ENCODE results near the gene B4GALT1. TPM values are rescaled to one million over a fixed set of nuclear protein-coding genes. Genes with fewer than 3 reads are reported as not detected.
"Not testable (repeated sequence)": the region's sequence is repeated elsewhere in the genome, so short reads cannot be mapped to it uniquely, and the experiment has no call there.

Gene B4GALT1
- total RNA-seq, 1 experiment from 2014 or later, result 19.1 TPM

DNA sequence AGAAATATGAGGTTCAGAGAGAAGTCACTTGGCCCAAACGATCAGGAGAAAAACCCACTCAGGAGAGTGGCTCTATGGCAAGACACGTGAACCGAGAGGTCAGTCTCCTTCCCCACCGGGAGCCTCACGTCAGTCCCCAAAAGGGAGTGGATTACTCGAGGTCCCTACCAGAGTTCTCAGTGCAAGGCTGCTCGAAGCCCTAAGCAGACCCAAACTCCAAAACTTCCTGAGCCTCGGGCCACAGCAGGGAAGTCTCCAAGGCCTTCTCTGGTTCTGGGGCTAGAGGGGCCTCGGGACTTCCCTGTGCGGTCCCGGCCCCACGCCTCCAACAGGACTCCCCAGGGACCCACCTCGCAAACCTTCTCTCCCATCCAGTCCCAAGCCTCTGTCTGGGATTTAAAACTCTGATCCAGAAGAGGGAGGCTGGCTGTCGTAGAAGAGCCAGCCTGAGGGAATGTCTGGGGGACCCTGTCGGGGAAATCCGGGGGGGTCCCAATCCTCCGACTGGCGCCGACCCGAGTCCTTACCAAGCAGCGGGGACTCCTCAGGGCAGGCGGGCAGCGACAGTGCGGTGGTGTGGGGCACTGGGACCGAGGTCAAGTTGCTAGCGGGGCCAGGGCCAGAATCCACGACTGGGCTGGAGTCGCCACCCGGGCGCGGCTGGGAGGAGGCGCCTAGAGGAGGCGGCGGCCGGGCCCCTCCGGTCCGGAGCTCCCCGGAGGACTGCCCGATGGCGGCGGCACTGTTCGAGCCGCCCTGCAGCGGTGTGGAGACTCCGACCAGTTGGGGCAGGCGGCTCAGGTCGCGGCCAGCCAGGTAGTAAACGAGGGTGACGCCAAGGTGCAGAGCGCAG is 679 bp downstream of the B4GALT1 start:
- no peaks in the 10 kb centered on the region for H3K36me3 Mint-ChIP-seq
- no peaks in the 10 kb centered on the region for H3K9me3 Mint-ChIP-seq
- ChIA-PET POLR2A (interaction anchor here (0.6 to 1.4 kb wide), 3 partner anchors 8 to 1972 kb away, joined by 3 to 11 read pairs (median 4); no protein-coding TSS in a partner anchor), CTCF (interaction anchor here (0.7 kb wide), 1 partner anchor 30 kb away, joined by 5 read pairs; no protein-coding TSS in a partner anchor)
- DNase-seq (ENCODE audit: low spot score), result no peak
- no peak overlapping the region for H3K27ac Mint-ChIP-seq
- peaks cover 26% of the 10 kb centered on the region for H3K27me3 Mint-ChIP-seq (ENCODE audit: low read depth)
- H3K4me1 Mint-ChIP-seq, result peaks cover 24% of the 10 kb centered on the region
- peak; percentile 3 for ATAC-seq
- TF ChIP-seq ZBTB43 (CRISPR knock-in tag; IDR thresholded peaks at IDR 0.05) (0 out of 2 replicates have a peak, but pooled peaks have one; percentile 33), CBFB (CRISPR knock-in tag; IDR thresholded peaks at IDR 0.05; ENCODE audit: low read depth) (0 out of 2 replicates have a peak, but pooled peaks have one; percentile 54), FOXP1 (CRISPR knock-in tag; IDR thresholded peaks at IDR 0.05; ENCODE audit: borderline replicate concordance) (peak; percentile 81; the same call in 1 of the 2 replicates), ZBTB21 (CRISPR knock-in tag; IDR thresholded peaks at IDR 0.05; ENCODE audit: borderline replicate concordance) (0 out of 2 replicates have a peak, but pooled peaks have one; percentile 54), HMGA2 (CRISPR knock-in tag; IDR thresholded peaks at IDR 0.05) (no peak), USF2 (CRISPR knock-in tag; IDR thresholded peaks at IDR 0.05) (0 out of 2 replicates have a peak, but pooled peaks have one; percentile 20)
- TF ChIP-seq, protein P1, sequence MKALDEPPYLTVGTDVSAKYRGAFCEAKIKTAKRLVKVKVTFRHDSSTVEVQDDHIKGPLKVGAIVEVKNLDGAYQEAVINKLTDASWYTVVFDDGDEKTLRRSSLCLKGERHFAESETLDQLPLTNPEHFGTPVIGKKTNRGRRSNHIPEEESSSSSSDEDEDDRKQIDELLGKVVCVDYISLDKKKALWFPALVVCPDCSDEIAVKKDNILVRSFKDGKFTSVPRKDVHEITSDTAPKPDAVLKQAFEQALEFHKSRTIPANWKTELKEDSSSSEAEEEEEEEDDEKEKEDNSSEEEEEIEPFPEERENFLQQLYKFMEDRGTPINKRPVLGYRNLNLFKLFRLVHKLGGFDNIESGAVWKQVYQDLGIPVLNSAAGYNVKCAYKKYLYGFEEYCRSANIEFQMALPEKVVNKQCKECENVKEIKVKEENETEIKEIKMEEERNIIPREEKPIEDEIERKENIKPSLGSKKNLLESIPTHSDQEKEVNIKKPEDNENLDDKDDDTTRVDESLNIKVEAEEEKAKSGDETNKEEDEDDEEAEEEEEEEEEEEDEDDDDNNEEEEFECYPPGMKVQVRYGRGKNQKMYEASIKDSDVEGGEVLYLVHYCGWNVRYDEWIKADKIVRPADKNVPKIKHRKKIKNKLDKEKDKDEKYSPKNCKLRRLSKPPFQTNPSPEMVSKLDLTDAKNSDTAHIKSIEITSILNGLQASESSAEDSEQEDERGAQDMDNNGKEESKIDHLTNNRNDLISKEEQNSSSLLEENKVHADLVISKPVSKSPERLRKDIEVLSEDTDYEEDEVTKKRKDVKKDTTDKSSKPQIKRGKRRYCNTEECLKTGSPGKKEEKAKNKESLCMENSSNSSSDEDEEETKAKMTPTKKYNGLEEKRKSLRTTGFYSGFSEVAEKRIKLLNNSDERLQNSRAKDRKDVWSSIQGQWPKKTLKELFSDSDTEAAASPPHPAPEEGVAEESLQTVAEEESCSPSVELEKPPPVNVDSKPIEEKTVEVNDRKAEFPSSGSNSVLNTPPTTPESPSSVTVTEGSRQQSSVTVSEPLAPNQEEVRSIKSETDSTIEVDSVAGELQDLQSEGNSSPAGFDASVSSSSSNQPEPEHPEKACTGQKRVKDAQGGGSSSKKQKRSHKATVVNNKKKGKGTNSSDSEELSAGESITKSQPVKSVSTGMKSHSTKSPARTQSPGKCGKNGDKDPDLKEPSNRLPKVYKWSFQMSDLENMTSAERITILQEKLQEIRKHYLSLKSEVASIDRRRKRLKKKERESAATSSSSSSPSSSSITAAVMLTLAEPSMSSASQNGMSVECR (CRISPR knock-in tag; IDR thresholded peaks at IDR 0.05; ENCODE audit: borderline replicate concordance), result peak; percentile 74
- TF ChIP-seq, protein P2, sequence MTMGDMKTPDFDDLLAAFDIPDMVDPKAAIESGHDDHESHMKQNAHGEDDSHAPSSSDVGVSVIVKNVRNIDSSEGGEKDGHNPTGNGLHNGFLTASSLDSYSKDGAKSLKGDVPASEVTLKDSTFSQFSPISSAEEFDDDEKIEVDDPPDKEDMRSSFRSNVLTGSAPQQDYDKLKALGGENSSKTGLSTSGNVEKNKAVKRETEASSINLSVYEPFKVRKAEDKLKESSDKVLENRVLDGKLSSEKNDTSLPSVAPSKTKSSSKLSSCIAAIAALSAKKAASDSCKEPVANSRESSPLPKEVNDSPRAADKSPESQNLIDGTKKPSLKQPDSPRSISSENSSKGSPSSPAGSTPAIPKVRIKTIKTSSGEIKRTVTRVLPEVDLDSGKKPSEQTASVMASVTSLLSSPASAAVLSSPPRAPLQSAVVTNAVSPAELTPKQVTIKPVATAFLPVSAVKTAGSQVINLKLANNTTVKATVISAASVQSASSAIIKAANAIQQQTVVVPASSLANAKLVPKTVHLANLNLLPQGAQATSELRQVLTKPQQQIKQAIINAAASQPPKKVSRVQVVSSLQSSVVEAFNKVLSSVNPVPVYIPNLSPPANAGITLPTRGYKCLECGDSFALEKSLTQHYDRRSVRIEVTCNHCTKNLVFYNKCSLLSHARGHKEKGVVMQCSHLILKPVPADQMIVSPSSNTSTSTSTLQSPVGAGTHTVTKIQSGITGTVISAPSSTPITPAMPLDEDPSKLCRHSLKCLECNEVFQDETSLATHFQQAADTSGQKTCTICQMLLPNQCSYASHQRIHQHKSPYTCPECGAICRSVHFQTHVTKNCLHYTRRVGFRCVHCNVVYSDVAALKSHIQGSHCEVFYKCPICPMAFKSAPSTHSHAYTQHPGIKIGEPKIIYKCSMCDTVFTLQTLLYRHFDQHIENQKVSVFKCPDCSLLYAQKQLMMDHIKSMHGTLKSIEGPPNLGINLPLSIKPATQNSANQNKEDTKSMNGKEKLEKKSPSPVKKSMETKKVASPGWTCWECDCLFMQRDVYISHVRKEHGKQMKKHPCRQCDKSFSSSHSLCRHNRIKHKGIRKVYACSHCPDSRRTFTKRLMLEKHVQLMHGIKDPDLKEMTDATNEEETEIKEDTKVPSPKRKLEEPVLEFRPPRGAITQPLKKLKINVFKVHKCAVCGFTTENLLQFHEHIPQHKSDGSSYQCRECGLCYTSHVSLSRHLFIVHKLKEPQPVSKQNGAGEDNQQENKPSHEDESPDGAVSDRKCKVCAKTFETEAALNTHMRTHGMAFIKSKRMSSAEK (CRISPR knock-in tag; IDR thresholded peaks at IDR 0.05; ENCODE audit: borderline replicate concordance), result no peak
- H3K4me3 Mint-ChIP-seq, result peak overlapping the region; percentile 78

- H3K4me1 Mint-ChIP-seq, result peaks cover 32% of the 10 kb centered on the region
- ChIA-PET CTCF (no interaction called here), POLR2A (no interaction called here)
- no peak for DNase-seq (ENCODE audit: low spot score)
- no peak for ATAC-seq
- no peaks in the 10 kb centered on the region for H3K9me3 Mint-ChIP-seq
- H3K27me3 Mint-ChIP-seq (ENCODE audit: low read depth), result peaks cover 26% of the 10 kb centered on the region
- H3K4me3 Mint-ChIP-seq, result peak overlapping the region; percentile 78
- no peaks in the 10 kb centered on the region for H3K36me3 Mint-ChIP-seq
- no peak for TF ChIP-seq TP53 (CRISPR knock-in tag; IDR thresholded peaks at IDR 0.05)
- peak; percentile 98 for TF ChIP-seq GABPB1 (CRISPR knock-in tag; IDR thresholded peaks at IDR 0.05)
- no peak overlapping the region for H3K27ac Mint-ChIP-seq
Observed at GRCh38 chr9:33165263-33166151, 1.6 kb downstream of the B4GALT1 start.

GRCh38 chr9:33164921-33165262 is 2.2 kb downstream of the B4GALT1 start:
- H3K4me1 Mint-ChIP-seq, result peaks cover 32% of the 10 kb centered on the region
- CTCF ChIA-PET; ATAC-seq; H3K27ac Mint-ChIP-seq; POLR2A ChIA-PET; DNase-seq (ENCODE audit: low spot score); H3K9me3 Mint-ChIP-seq; H3K36me3 Mint-ChIP-seq; H3K4me3 Mint-ChIP-seq: not testable (repeated sequence)
- peaks cover 26% of the 10 kb centered on the region for H3K27me3 Mint-ChIP-seq (ENCODE audit: low read depth)

Measured in WTC11 (cell line).